GM12878 (cell line): ENCODE measurements around the gene FTCDNL1. TPM values are rescaled to one million over a fixed set of nuclear protein-coding genes. Genes with fewer than 3 reads are reported as not detected.

Source experiments
- ATAC-seq: fragments of 200-7000 bp; cut with Tn5 transposase; 3 replicates; pipeline ENCODE4 v1.9.1; 2020; ENCODE audit warnings: mild to moderate bottlenecking, moderate library complexity
- BruUV-seq: library from RNA; stranded (reverse); fragments of 400-500 nt; replicated peaks from 2 replicates; lab custom pipeline; 2021; lab: Mats Ljungman, UMichigan
- CTCF ChIA-PET: fragments of 300-600 bp; sonication (Branson Sonifier 250); formaldehyde crosslinking; extraction: SDS; loops from one replicate; lab custom pipeline; 2021; ENCODE audit warnings: inconsistent platforms; lab: Yijun Ruan, JAX
- POLR2A ChIA-PET: fragments of 350-600 bp; formaldehyde crosslinking; extraction: SDS; loops from one replicate; lab custom pipeline; 2021; ENCODE audit warnings: inconsistent platforms; lab: Charles Lee
- RAD21 ChIA-PET: fragments of 300-600 bp; sonication (Branson Sonifier 250); formaldehyde crosslinking; loops from one replicate; lab custom pipeline; 2023; ENCODE audit warnings: antibody characterized with exemption; ENCODE audit not compliant: unreplicated experiment; lab: Charles Lee
- SMC1A ChIA-PET: fragments of 300-600 bp; sonication (Branson Sonifier 250); formaldehyde crosslinking; loops from one replicate; lab custom pipeline; 2023; ENCODE audit not compliant: unreplicated experiment, uncharacterized antibody; lab: Charles Lee
- DNase-seq: peaks from one replicate; pipeline ENCODE4 v3.0.0-alpha.2; 2011; ENCODE audit warnings: low read depth, low spot score
- FAIRE-seq: peaks from 3 replicates; lab custom pipeline; 2011; peaks lifted over from hg19 to GRCh38; lab: Jason Lieb, UNC
- H2AFZ ChIP-seq: 2 replicates; pipeline ENCODE4 v1.6.0; 2011; ENCODE audit warnings: low read depth, low read length, control low read depth; ENCODE audit not compliant: control insufficient read depth
- H3K27ac ChIP-seq: 2 replicates; pipeline ENCODE4 v1.5.1; 2011; ENCODE audit warnings: control low read depth; ENCODE audit not compliant: control insufficient read depth, insufficient read depth
- H3K27me3 ChIP-seq, 2 experiments: replicated peaks in 1 of 2; 2 replicates each; pipeline versions ENCODE4 v1.6.0 to v1.6.1; 2011; ENCODE audit warnings: low read length in 1 of 2; ENCODE audit not compliant: control insufficient read depth in 2 of 2, insufficient read depth in 2 of 2
- H3K36me3 ChIP-seq, 2 experiments: 2 replicates each; pipeline ENCODE4 v1.5.1; 2011; ENCODE audit warnings: low read length in 1 of 2; ENCODE audit not compliant: control insufficient read depth in 2 of 2, insufficient read depth in 2 of 2
- H3K4me1 ChIP-seq: 2 replicates; pipeline ENCODE4 v1.6.1; 2011; ENCODE audit warnings: mild to moderate bottlenecking, low read length, moderate library complexity, mixed read lengths; ENCODE audit not compliant: control insufficient read depth, insufficient read depth
- H3K4me2 ChIP-seq: 2 replicates; pipeline ENCODE4 v1.6.0; 2011; ENCODE audit warnings: control low read depth; ENCODE audit not compliant: control insufficient read depth, insufficient read depth
- H3K4me3 ChIP-seq: fragments of 200-600 bp; sonication (generic); 2 replicates; pipeline ENCODE4 v1.5.1; 2016
- H3K79me2 ChIP-seq: 2 replicates; pipeline ENCODE4 v1.6.0; 2011; ENCODE audit warnings: low read length; ENCODE audit not compliant: control insufficient read depth, insufficient read depth
- H3K9ac ChIP-seq: 2 replicates; pipeline ENCODE4 v1.8.0; 2011; ENCODE audit warnings: low read length, control low read depth, mixed read lengths; ENCODE audit not compliant: control insufficient read depth, insufficient read depth
- H3K9me3 ChIP-seq: replicated peaks from 3 replicates; pipeline ENCODE4 v1.5.1; 2011; ENCODE audit warnings: mild to moderate bottlenecking, low read length; ENCODE audit not compliant: control insufficient read depth, insufficient read depth
- H4K20me1 ChIP-seq: 2 replicates; pipeline ENCODE4 v1.6.0; 2011; ENCODE audit not compliant: control insufficient read depth, insufficient read depth
- EZH2 ChIP-seq: IDR thresholded peaks from 2 replicates; pipeline ENCODE4 v1.6.1; 2012; ENCODE audit warnings: low read depth, mild to moderate bottlenecking, control low read depth, inconsistent platforms, low read length, borderline replicate concordance; ENCODE audit not compliant: control insufficient read depth
- GABPA ChIP-seq: IDR thresholded peaks from 2 replicates; pipeline ENCODE4 v1.6.1; 2014; ENCODE audit warnings: antibody characterized with exemption, low read depth, mild to moderate bottlenecking, inconsistent platforms
- GATAD2B ChIP-seq: fragments of 450-650 bp; conservative IDR thresholded peaks from 2 replicates; pipeline ENCODE4 v1.6.1; 2017; ENCODE audit warnings: low read depth, mild to moderate bottlenecking, moderate library complexity
- HDAC2 ChIP-seq: fragments of 200-600 bp; sonication (generic); IDR thresholded peaks from 2 replicates; pipeline ENCODE4 v1.6.1; 2017
- KAT2A ChIP-seq: conservative IDR thresholded peaks from 2 replicates; pipeline ENCODE4 v1.6.1; 2011; ENCODE audit warnings: low read depth, low read length; ENCODE audit not compliant: control insufficient read depth
- RBBP5 ChIP-seq: fragments of 200-600 bp; sonication (generic); conservative IDR thresholded peaks from 2 replicates; pipeline ENCODE4 v1.6.1; 2016
- SP1 ChIP-seq: IDR thresholded peaks from one replicate; pipeline ENCODE4 v1.6.1; 2011; ENCODE audit warnings: low read depth, low read length
- TAF1 ChIP-seq: IDR thresholded peaks from 2 replicates; pipeline ENCODE4 v1.6.1; 2011; ENCODE audit warnings: mild to moderate bottlenecking, low read depth, low read length, borderline replicate concordance
- TARDBP ChIP-seq: IDR thresholded peaks from 2 replicates; pipeline ENCODE4 v1.6.1; 2016; ENCODE audit warnings: borderline replicate concordance
- YY1 ChIP-seq: IDR thresholded peaks from 2 replicates; pipeline ENCODE4 v1.6.1; 2011; ENCODE audit warnings: low read depth, mild to moderate bottlenecking, low read length
- ZBED1 ChIP-seq: IDR thresholded peaks from 2 replicates; pipeline ENCODE4 v1.6.1; 2016; ENCODE audit warnings: borderline replicate concordance
- in situ Hi-C: fragments of 300-500 bp; cut with MboI; formaldehyde crosslinking; loops from 9 replicates; pipeline ENCODE4 v1.14.3; 2018; ENCODE audit warnings: mixed read lengths
- intact Hi-C: fragments of 100-400 bp; cut with micrococcal nuclease; formaldehyde crosslinking; loops from one replicate; pipeline ENCODE4 v1.14.2; 2022; ENCODE audit not compliant: unreplicated experiment
- polyA plus RNA-seq, 11 experiments: library from polyadenylated mRNA; depleted of rRNA in 4 of 11; unstranded in 6 of 11; stranded (reverse) in 5 of 11; fragments of >200 nt; fragmentation: Nextera tagmentation in 4 of 11; fragmentation: Illumina TruSeq in 1 of 11; extraction: Ambion mirVana in 4 of 11; extraction: Trizol in 1 of 11; gene quantifications; 1 replicate in 1 of 11; 2 replicates in 10 of 11; pipeline versions ENCODE4 v1.2.1 to v1.2.3, GENCODE V29; 2011 to 2016; ENCODE audit warnings: inconsistent platforms in 2 of 11, missing spikeins in 2 of 11, low read depth in 1 of 11
- total RNA-seq, 4 experiments: library from RNA; depleted of rRNA in 3 of 4; stranded (reverse); fragments of >200 nt in 3 of 4; fragmentation: Illumina TruSeq in 1 of 4; extraction: Trizol in 1 of 4; gene quantifications; 2 replicates each; pipeline versions ENCODE4 v1.2.1 to v1.2.3, GENCODE V29; 2013 to 2021
- TF ChIP-seq, protein P1 (sequence below): fragments of 450-650 bp; conservative IDR thresholded peaks from 2 replicates; pipeline ENCODE4 v1.6.1; 2017; ENCODE audit warnings: mild to moderate bottlenecking, moderate library complexity
- TF ChIP-seq, protein P2 (sequence below): fragments of 450-650 bp; formaldehyde crosslinking; IDR thresholded peaks from 2 replicates; pipeline ENCODE4 v1.4.0; 2020; ENCODE audit warnings: mild to moderate bottlenecking, moderate library complexity
- TF ChIP-seq, protein P3 (sequence below): IDR thresholded peaks from 2 replicates; pipeline ENCODE4 v1.6.1; 2011; ENCODE audit warnings: low read depth, mild to moderate bottlenecking, low read length, moderate library complexity, borderline replicate concordance; ENCODE audit errors: extremely low read depth
- TF ChIP-seq, protein P4 (sequence below): IDR thresholded peaks from 2 replicates; pipeline ENCODE4 v1.6.1; 2012; ENCODE audit warnings: improper control_type of control experiment, low read depth, low read length; ENCODE audit not compliant: insufficient replicate concordance

FTCDNL1 gene
- total and polyA plus RNA-seq, 10 of the 15 experiments (the other 5 are each of a cell fraction or from before 2014, with no cell fraction given) = 0.15 to 3.9 (median 2.0) TPM

DNA sequence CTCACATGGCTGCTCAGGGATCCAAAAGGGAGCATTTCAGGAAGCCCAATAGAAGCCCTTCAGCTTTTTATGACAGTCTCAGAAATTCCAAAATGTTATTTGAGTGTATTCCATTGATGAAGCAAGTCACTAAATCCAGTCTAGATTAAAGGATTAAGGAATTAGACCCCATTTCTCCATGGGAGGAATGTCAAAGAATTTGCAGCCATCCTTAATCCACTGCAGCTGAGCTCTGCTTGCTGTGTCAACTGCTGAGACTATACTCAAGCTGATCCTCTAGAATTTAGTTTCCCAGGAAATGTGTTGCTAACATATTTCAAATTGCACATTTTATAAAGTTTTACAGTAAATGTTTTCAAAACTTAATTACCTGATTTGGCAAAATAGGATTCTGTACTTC is 31.7 kb upstream of the FTCDNL1 start:
- intact Hi-C loops = no loop called here
- ChIA-PET CTCF (no interaction called here), POLR2A (no interaction called here), RAD21 (no interaction called here), SMC1A (no interaction called here)
- no peaks in the 10 kb centered on the region; a peak in 1 of 4 replicates for H3K27me3 ChIP-seq
- in situ Hi-C loops = no loop called here
- no peak overlapping the region for H3K9ac ChIP-seq
- no peak overlapping the region for H3K4me3 ChIP-seq
- FAIRE-seq (no peak), DNase-seq (no peak), ATAC-seq (no peak)
- H3K36me3 ChIP-seq = no peaks in the 10 kb centered on the region
- no peak overlapping the region for H3K27ac ChIP-seq
- H3K79me2 ChIP-seq = no peaks in the 10 kb centered on the region
- no peaks in the 10 kb centered on the region for H3K4me1 ChIP-seq
- no peaks in the 10 kb centered on the region for H4K20me1 ChIP-seq
- H3K9me3 ChIP-seq = peaks cover 4% of the 10 kb centered on the region; the same call in 2 of the 3 replicates
- no TSS peak for BruUV-seq
- no peak overlapping the region for H3K4me2 ChIP-seq
- H2AFZ ChIP-seq = no peak overlapping the region
- TF ChIP-seq EZH2 (no peak), TARDBP (no peak), ZBED1 (no peak), TAF1 (no peak), HDAC2 (no peak), GABPA (no peak), KAT2A (no peak), SP1 (no peak), GATAD2B (no peak), YY1 (no peak), RBBP5 (no peak)
- TF ChIP-seq, protein P1, sequence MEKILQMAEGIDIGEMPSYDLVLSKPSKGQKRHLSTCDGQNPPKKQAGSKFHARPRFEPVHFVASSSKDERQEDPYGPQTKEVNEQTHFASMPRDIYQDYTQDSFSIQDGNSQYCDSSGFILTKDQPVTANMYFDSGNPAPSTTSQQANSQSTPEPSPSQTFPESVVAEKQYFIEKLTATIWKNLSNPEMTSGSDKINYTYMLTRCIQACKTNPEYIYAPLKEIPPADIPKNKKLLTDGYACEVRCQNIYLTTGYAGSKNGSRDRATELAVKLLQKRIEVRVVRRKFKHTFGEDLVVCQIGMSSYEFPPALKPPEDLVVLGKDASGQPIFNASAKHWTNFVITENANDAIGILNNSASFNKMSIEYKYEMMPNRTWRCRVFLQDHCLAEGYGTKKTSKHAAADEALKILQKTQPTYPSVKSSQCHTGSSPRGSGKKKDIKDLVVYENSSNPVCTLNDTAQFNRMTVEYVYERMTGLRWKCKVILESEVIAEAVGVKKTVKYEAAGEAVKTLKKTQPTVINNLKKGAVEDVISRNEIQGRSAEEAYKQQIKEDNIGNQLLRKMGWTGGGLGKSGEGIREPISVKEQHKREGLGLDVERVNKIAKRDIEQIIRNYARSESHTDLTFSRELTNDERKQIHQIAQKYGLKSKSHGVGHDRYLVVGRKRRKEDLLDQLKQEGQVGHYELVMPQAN = no peak
- TF ChIP-seq, protein P2, sequence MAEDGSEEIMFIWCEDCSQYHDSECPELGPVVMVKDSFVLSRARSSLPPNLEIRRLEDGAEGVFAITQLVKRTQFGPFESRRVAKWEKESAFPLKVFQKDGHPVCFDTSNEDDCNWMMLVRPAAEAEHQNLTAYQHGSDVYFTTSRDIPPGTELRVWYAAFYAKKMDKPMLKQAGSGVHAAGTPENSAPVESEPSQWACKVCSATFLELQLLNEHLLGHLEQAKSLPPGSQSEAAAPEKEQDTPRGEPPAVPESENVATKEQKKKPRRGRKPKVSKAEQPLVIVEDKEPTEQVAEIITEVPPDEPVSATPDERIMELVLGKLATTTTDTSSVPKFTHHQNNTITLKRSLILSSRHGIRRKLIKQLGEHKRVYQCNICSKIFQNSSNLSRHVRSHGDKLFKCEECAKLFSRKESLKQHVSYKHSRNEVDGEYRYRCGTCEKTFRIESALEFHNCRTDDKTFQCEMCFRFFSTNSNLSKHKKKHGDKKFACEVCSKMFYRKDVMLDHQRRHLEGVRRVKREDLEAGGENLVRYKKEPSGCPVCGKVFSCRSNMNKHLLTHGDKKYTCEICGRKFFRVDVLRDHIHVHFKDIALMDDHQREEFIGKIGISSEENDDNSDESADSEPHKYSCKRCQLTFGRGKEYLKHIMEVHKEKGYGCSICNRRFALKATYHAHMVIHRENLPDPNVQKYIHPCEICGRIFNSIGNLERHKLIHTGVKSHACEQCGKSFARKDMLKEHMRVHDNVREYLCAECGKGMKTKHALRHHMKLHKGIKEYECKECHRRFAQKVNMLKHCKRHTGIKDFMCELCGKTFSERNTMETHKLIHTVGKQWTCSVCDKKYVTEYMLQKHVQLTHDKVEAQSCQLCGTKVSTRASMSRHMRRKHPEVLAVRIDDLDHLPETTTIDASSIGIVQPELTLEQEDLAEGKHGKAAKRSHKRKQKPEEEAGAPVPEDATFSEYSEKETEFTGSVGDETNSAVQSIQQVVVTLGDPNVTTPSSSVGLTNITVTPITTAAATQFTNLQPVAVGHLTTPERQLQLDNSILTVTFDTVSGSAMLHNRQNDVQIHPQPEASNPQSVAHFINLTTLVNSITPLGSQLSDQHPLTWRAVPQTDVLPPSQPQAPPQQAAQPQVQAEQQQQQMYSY (CRISPR knock-in tag) = no peak
- TF ChIP-seq, protein P3, sequence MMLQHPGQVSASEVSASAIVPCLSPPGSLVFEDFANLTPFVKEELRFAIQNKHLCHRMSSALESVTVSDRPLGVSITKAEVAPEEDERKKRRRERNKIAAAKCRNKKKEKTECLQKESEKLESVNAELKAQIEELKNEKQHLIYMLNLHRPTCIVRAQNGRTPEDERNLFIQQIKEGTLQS = no peak
- TF ChIP-seq, protein P4, sequence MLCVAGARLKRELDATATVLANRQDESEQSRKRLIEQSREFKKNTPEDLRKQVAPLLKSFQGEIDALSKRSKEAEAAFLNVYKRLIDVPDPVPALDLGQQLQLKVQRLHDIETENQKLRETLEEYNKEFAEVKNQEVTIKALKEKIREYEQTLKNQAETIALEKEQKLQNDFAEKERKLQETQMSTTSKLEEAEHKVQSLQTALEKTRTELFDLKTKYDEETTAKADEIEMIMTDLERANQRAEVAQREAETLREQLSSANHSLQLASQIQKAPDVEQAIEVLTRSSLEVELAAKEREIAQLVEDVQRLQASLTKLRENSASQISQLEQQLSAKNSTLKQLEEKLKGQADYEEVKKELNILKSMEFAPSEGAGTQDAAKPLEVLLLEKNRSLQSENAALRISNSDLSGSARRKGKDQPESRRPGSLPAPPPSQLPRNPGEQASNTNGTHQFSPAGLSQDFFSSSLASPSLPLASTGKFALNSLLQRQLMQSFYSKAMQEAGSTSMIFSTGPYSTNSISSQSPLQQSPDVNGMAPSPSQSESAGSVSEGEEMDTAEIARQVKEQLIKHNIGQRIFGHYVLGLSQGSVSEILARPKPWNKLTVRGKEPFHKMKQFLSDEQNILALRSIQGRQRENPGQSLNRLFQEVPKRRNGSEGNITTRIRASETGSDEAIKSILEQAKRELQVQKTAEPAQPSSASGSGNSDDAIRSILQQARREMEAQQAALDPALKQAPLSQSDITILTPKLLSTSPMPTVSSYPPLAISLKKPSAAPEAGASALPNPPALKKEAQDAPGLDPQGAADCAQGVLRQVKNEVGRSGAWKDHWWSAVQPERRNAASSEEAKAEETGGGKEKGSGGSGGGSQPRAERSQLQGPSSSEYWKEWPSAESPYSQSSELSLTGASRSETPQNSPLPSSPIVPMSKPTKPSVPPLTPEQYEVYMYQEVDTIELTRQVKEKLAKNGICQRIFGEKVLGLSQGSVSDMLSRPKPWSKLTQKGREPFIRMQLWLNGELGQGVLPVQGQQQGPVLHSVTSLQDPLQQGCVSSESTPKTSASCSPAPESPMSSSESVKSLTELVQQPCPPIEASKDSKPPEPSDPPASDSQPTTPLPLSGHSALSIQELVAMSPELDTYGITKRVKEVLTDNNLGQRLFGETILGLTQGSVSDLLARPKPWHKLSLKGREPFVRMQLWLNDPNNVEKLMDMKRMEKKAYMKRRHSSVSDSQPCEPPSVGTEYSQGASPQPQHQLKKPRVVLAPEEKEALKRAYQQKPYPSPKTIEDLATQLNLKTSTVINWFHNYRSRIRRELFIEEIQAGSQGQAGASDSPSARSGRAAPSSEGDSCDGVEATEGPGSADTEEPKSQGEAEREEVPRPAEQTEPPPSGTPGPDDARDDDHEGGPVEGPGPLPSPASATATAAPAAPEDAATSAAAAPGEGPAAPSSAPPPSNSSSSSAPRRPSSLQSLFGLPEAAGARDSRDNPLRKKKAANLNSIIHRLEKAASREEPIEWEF = no peak
